OCI-LY7 (cell line): ENCODE results near the gene ZNF423. TPM values are rescaled to one million over a fixed set of nuclear protein-coding genes. Genes with fewer than 3 reads are reported as not detected.

ENCODE experiments used
- BruUV-seq: library from RNA; stranded (reverse); fragments of 400-500 nt; replicated peaks from 2 replicates; lab custom pipeline; 2021; lab: Mats Ljungman, UMichigan
- CTCF ChIA-PET: fragments of 300-600 bp; sonication (Branson Sonifier 250); formaldehyde crosslinking; loops from one replicate; lab custom pipeline; 2022; ENCODE audit warnings: antibody characterized with exemption; ENCODE audit not compliant: unreplicated experiment; lab: Charles Lee
- POLR2A ChIA-PET: fragments of 300-600 bp; sonication (Branson Sonifier 250); formaldehyde crosslinking; loops from one replicate; lab custom pipeline; 2022; ENCODE audit warnings: antibody characterized with exemption; lab: Charles Lee
- DNase-seq: peaks from one replicate; pipeline ENCODE4 v3.0.0-alpha.2; 2015; ENCODE audit warnings: low spot score
- H2AFZ ChIP-seq: fragments of 200-600 bp; sonication (generic), shearing (Covaris generic); 2 replicates; pipeline ENCODE4 v1.6.1; 2014; ENCODE audit warnings: mild to moderate bottlenecking, antibody characterized with exemption, low read length, moderate library complexity
- H3K27ac ChIP-seq: fragments of 200-600 bp; sonication (generic); 2 replicates; pipeline ENCODE4 v1.5.1; 2014; ENCODE audit warnings: mixed run types, low read depth, mild to moderate bottlenecking, moderate library complexity, low read length, inconsistent platforms; ENCODE audit not compliant: poor library complexity, severe bottlenecking
- H3K36me3 ChIP-seq: fragments of 200-600 bp; sonication (generic); 2 replicates; pipeline ENCODE4 v1.6.1; 2014; ENCODE audit warnings: mild to moderate bottlenecking, antibody characterized with exemption, low read length, moderate library complexity, mixed read lengths; ENCODE audit not compliant: insufficient read depth
- H3K4me1 ChIP-seq: fragments of 200-600 bp; sonication (generic); 2 replicates; pipeline ENCODE4 v1.5.1; 2014; ENCODE audit warnings: mild to moderate bottlenecking, low read length; ENCODE audit not compliant: insufficient read depth, poor library complexity, severe bottlenecking
- H3K4me2 ChIP-seq: fragments of 200-600 bp; sonication (generic); 2 replicates; pipeline ENCODE4 v1.6.1; 2014; ENCODE audit warnings: mild to moderate bottlenecking, low read length
- H3K4me3 ChIP-seq: fragments of 200-600 bp; sonication (generic); 2 replicates; pipeline ENCODE4 v1.5.1; 2014; ENCODE audit warnings: mild to moderate bottlenecking, low read depth, low read length; ENCODE audit not compliant: poor library complexity, severe bottlenecking
- H3K79me2 ChIP-seq: fragments of 200-600 bp; sonication (generic); 2 replicates; pipeline ENCODE4 v1.6.1; 2016; ENCODE audit warnings: low read depth, mild to moderate bottlenecking, low read length, moderate library complexity, mixed read lengths; ENCODE audit not compliant: insufficient read depth
- H3K9me2 ChIP-seq: fragments of 200-600 bp; sonication (generic); 2 replicates; pipeline ENCODE4 v1.6.1; 2016; ENCODE audit warnings: mild to moderate bottlenecking, low read length, mixed read lengths; ENCODE audit not compliant: insufficient read depth
- H3K9me3 ChIP-seq: fragments of 200-600 bp; sonication (generic); 2 replicates; pipeline ENCODE4 v1.6.1; 2014; ENCODE audit warnings: mild to moderate bottlenecking, mixed run types, low read length, mixed read lengths
- H4K20me1 ChIP-seq: fragments of 200-600 bp; sonication (generic); 2 replicates; pipeline ENCODE4 v1.6.1; 2014; ENCODE audit warnings: mild to moderate bottlenecking, antibody characterized with exemption, low read length, moderate library complexity, mixed read lengths; ENCODE audit not compliant: insufficient read depth
- EZH2phosphoT487 ChIP-seq: fragments of 200-600 bp; sonication (generic); IDR thresholded peaks from 2 replicates; pipeline ENCODE4 v1.6.1; 2018; ENCODE audit warnings: low read depth, borderline replicate concordance, mild to moderate bottlenecking, mixed run types, antibody characterized with exemption, low read length, moderate library complexity, mixed read lengths
- intact Hi-C: fragments of 100-400 bp; cut with micrococcal nuclease; formaldehyde crosslinking; loops from one replicate; pipeline ENCODE4 v1.10.0; 2022; ENCODE audit not compliant: unreplicated experiment
- total RNA-seq, 2 experiments: library from RNA; depleted of rRNA in 1 of 2; stranded (reverse); fragments of >200 nt in 1 of 2; shearing (Covaris generic) in 1 of 2; gene quantifications; 2 replicates each; pipeline ENCODE4 v1.2.3, GENCODE V29; 2014 to 2022
- TF ChIP-seq, protein P1 (sequence below): fragments of 200-600 bp; sonication (generic); conservative IDR thresholded peaks from 2 replicates; pipeline ENCODE4 v1.5.1; 2014; ENCODE audit warnings: mild to moderate bottlenecking, antibody characterized with exemption, low read length, moderate library complexity, mixed read lengths

ZNF423 gene
- total RNA-seq, 2 experiments from 2014 or later = 0.09 to 0.13 TPM

DNA sequence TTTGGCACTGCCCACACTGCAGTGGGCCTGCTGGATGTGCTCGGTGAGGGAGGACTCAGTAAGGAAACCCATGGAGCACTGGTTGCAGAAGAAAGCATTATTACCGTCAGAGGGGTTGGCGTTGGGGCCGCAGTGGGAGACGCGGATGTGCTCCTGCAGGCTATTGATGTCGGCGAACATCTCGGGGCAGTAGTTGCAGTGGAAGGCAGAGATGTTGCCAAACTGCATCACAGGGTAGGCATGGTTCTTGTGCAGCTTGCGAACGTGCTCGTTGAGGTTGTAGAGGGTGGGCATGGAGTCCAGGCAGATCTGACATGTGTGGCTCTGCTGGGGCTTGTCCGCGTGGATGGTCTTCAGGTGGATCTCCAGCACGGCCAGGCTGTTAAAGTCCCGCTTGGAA lies 218.4 kb downstream of the ZNF423 start:
- H2AFZ ChIP-seq = no peak overlapping the region
- no peaks in the 10 kb centered on the region for H4K20me1 ChIP-seq
- TF ChIP-seq, protein P1, sequence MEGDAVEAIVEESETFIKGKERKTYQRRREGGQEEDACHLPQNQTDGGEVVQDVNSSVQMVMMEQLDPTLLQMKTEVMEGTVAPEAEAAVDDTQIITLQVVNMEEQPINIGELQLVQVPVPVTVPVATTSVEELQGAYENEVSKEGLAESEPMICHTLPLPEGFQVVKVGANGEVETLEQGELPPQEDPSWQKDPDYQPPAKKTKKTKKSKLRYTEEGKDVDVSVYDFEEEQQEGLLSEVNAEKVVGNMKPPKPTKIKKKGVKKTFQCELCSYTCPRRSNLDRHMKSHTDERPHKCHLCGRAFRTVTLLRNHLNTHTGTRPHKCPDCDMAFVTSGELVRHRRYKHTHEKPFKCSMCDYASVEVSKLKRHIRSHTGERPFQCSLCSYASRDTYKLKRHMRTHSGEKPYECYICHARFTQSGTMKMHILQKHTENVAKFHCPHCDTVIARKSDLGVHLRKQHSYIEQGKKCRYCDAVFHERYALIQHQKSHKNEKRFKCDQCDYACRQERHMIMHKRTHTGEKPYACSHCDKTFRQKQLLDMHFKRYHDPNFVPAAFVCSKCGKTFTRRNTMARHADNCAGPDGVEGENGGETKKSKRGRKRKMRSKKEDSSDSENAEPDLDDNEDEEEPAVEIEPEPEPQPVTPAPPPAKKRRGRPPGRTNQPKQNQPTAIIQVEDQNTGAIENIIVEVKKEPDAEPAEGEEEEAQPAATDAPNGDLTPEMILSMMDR = no peak
- no peak for TF ChIP-seq EZH2phosphoT487
- H3K9me3 ChIP-seq = no peaks in the 10 kb centered on the region
- no peak overlapping the region for H3K27ac ChIP-seq
- H3K9me2 ChIP-seq = no peaks in the 10 kb centered on the region
- no peaks in the 10 kb centered on the region for H3K36me3 ChIP-seq
- no peaks in the 10 kb centered on the region for H3K4me1 ChIP-seq
- no peaks in the 10 kb centered on the region for H3K79me2 ChIP-seq
- ChIA-PET CTCF (no interaction called here), POLR2A (no interaction called here)
- H3K4me2 ChIP-seq = no peak overlapping the region
- no TSS peak for BruUV-seq
- intact Hi-C loops = no loop called here
- no peak overlapping the region for H3K4me3 ChIP-seq
- no peak for DNase-seq

DNA sequence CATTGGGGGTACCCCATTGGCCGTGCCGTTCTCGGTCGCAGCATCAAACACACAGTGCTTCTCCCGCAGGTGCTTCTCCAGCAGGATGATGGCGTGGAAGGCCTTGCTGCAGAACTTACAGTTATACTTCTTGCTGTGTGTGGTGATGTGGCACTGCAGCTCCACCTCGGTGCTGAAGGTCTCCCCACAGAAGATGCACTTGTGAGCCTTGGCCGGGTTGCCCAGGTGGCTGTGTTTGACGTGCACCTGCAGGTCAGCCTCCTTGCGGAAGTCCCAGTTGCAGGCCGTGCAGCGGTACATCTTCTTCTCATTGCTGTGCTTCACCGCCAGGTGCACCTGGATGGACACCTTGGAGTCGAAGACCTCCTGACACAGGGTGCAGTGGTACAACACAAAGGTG lies 219.3 kb downstream of the ZNF423 start:
- H3K4me2 ChIP-seq = no peak overlapping the region
- no peaks in the 10 kb centered on the region for H4K20me1 ChIP-seq
- H2AFZ ChIP-seq = no peak overlapping the region
- H3K79me2 ChIP-seq = no peaks in the 10 kb centered on the region
- no peaks in the 10 kb centered on the region for H3K9me2 ChIP-seq
- no peak overlapping the region for H3K4me3 ChIP-seq
- H3K9me3 ChIP-seq = no peaks in the 10 kb centered on the region
- ChIA-PET POLR2A (no interaction called here), CTCF (no interaction called here)
- TF ChIP-seq, protein P1 = no peak
- TF ChIP-seq EZH2phosphoT487 = no peak
- H3K36me3 ChIP-seq = no peaks in the 10 kb centered on the region
- intact Hi-C loops = no loop called here
- no TSS peak for BruUV-seq
- no peak for DNase-seq
- no peaks in the 10 kb centered on the region for H3K4me1 ChIP-seq
- no peak overlapping the region for H3K27ac ChIP-seq

DNA sequence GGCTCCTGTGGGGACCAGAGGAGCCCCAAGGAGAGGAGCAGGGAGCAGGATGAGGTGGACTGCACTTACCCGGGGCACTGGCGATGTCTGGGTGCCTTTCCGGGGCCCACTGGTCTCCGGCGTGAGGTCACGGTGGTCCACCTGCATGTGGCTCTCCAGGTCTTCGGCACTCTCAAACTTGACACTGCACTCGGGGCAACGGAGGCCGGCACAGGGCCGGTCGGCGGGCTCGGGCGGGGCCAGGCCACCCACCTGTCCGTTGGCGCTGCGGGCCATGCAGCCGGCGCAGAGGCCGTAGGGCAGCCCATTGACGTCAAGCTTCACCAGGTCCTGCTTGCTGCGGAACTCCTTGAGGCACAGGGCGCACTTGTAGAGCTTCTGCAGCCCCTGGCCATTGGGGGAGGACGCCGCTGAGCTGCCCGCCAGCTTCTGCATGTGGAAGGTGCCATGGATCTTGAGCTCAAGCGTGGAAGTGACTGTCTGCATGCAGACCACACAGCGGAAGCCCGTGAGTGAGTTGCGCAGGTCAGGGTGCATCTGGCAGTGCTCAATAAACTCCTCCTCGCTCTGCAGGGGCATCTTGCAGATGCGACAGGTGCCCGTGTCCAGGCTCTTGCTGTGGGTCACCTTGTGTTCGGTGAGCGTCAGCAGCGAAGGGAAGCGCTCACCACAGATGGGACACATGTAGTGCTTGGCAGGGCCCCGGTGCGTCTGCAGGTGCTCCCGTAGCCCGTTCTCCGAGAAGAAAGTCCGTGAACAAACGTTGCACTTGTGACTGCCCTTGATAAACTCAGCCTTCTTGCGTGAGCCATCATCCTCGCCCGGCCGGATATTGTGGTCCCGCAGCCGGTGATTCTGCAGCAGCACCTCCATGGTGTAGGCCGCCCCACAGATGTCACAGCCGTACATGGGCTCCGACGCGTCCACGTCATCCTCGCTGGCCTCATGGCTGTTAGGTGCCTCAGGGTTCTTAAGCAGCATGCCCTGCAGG lies 220.0 kb downstream of the ZNF423 start:
- H3K4me2 ChIP-seq = no peak overlapping the region
- H2AFZ ChIP-seq = no peak overlapping the region
- TF ChIP-seq, protein P1 = no peak
- TF ChIP-seq EZH2phosphoT487 = no peak
- no peak overlapping the region for H3K27ac ChIP-seq
- no peak for DNase-seq
- no peak overlapping the region for H3K4me3 ChIP-seq
- no TSS peak for BruUV-seq
- H3K9me3 ChIP-seq = no peaks in the 10 kb centered on the region
- no peaks in the 10 kb centered on the region for H3K4me1 ChIP-seq
- no peaks in the 10 kb centered on the region for H3K9me2 ChIP-seq
- ChIA-PET POLR2A (no interaction called here), CTCF (no interaction called here)
- H3K79me2 ChIP-seq = no peaks in the 10 kb centered on the region
- no peaks in the 10 kb centered on the region for H4K20me1 ChIP-seq
- H3K36me3 ChIP-seq = no peaks in the 10 kb centered on the region
- intact Hi-C loops = no loop called here
